ENCODE data around the gene NT5C1B.

The NT5C1B gene

GRCh38 chr2:18544171-18544570, 45.2 kb downstream of the NT5C1B start:
- no peaks in the 10 kb centered on the region for H3K4me1 ChIP-seq (ENCODE audit: control insufficient read depth, insufficient read depth, low read length)
- no peak overlapping the region for H3K27ac ChIP-seq (ENCODE audit: insufficient read depth, low read depth, low read length, poor library complexity, severe bottlenecking)
- H3K9me3 ChIP-seq (ENCODE audit: control insufficient read depth, low read length) = no peaks in the 10 kb centered on the region
- H3K36me3 ChIP-seq (ENCODE audit: control insufficient read depth, insufficient read depth, low read length) = no peaks in the 10 kb centered on the region
- 89 to 95% methylated on average over 3 of the region's 3 CpGs for WGBS, 2 experiments
- no peaks in the 10 kb centered on the region for H3K27me3 ChIP-seq (ENCODE audit: control insufficient read depth, insufficient read depth, low read length, poor library complexity, severe bottlenecking)
- H3K4me3 ChIP-seq (ENCODE audit: insufficient read depth, low read depth, low read length) = no peak overlapping the region

GRCh38 chr2:18540872-18541271, 48.5 kb downstream of the NT5C1B start:
- Histone ChIP-seq H3K4me3 (ENCODE audit: insufficient read depth, low read depth, low read length) (no peak overlapping the region), H3K9me3 (ENCODE audit: control insufficient read depth, low read length) (no peaks in the 10 kb centered on the region), H3K27me3 (ENCODE audit: control insufficient read depth, insufficient read depth, low read length, poor library complexity, severe bottlenecking) (no peaks in the 10 kb centered on the region), H3K36me3 (ENCODE audit: control insufficient read depth, insufficient read depth, low read length) (no peaks in the 10 kb centered on the region), H3K4me1 (ENCODE audit: control insufficient read depth, insufficient read depth, low read length) (no peaks in the 10 kb centered on the region), H3K27ac (ENCODE audit: insufficient read depth, low read depth, low read length, poor library complexity, severe bottlenecking) (no peak overlapping the region)
- 88 to 93% methylated on average over 2 of the region's 2 CpGs for WGBS, 2 experiments

- no peak overlapping the region for H3K4me3 ChIP-seq (ENCODE audit: insufficient read depth, low read depth, low read length)
- no peaks in the 10 kb centered on the region for H3K4me1 ChIP-seq (ENCODE audit: control insufficient read depth, insufficient read depth, low read length)
- no peak overlapping the region for H3K27ac ChIP-seq (ENCODE audit: insufficient read depth, low read depth, low read length, poor library complexity, severe bottlenecking)
- no peaks in the 10 kb centered on the region for H3K9me3 ChIP-seq (ENCODE audit: control insufficient read depth, low read length)
- H3K27me3 ChIP-seq (ENCODE audit: control insufficient read depth, insufficient read depth, low read length, poor library complexity, severe bottlenecking) = no peaks in the 10 kb centered on the region
- no peaks in the 10 kb centered on the region for H3K36me3 ChIP-seq (ENCODE audit: control insufficient read depth, insufficient read depth, low read length)
- WGBS, 2 experiments = no CpG with 5 or more reads among the region's 1 CpG
Observed at GRCh38 chr2:18536697-18537096, 52.7 kb downstream of the NT5C1B start.

- no peaks in the 10 kb centered on the region for H3K4me1 ChIP-seq (ENCODE audit: control insufficient read depth, insufficient read depth, low read length)
- 77 to 81% methylated on average over 7 of the region's 7 CpGs for WGBS, 2 experiments
- no peaks in the 10 kb centered on the region for H3K9me3 ChIP-seq (ENCODE audit: control insufficient read depth, low read length)
- no peaks in the 10 kb centered on the region for H3K36me3 ChIP-seq (ENCODE audit: control insufficient read depth, insufficient read depth, low read length)
- no peaks in the 10 kb centered on the region for H3K27me3 ChIP-seq (ENCODE audit: control insufficient read depth, insufficient read depth, low read length, poor library complexity, severe bottlenecking)
- H3K27ac ChIP-seq (ENCODE audit: insufficient read depth, low read depth, low read length, poor library complexity, severe bottlenecking) = no peak overlapping the region
- no peak overlapping the region for H3K4me3 ChIP-seq (ENCODE audit: insufficient read depth, low read depth, low read length)
Observed at GRCh38 chr2:18536100-18536499, 53.3 kb downstream of the NT5C1B start.

GRCh38 chr2:18531194-18531593, 58.2 kb downstream of the NT5C1B start:
- H3K36me3 ChIP-seq (ENCODE audit: control insufficient read depth, insufficient read depth, low read length) = no peaks in the 10 kb centered on the region
- 100% methylated on average over 1 of the region's 1 CpG for WGBS, 2 experiments
- H3K27me3 ChIP-seq (ENCODE audit: control insufficient read depth, insufficient read depth, low read length, poor library complexity, severe bottlenecking) = no peaks in the 10 kb centered on the region
- H3K4me3 ChIP-seq (ENCODE audit: insufficient read depth, low read depth, low read length) = no peak overlapping the region
- H3K27ac ChIP-seq (ENCODE audit: insufficient read depth, low read depth, low read length, poor library complexity, severe bottlenecking) = no peak overlapping the region
- H3K9me3 ChIP-seq (ENCODE audit: control insufficient read depth, low read length) = no peaks in the 10 kb centered on the region
- no peaks in the 10 kb centered on the region for H3K4me1 ChIP-seq (ENCODE audit: control insufficient read depth, insufficient read depth, low read length)

- Histone ChIP-seq H3K4me1 (ENCODE audit: control insufficient read depth, insufficient read depth, low read length) (no peaks in the 10 kb centered on the region), H3K27ac (ENCODE audit: insufficient read depth, low read depth, low read length, poor library complexity, severe bottlenecking) (no peak overlapping the region), H3K4me3 (ENCODE audit: insufficient read depth, low read depth, low read length) (no peak overlapping the region), H3K9me3 (ENCODE audit: control insufficient read depth, low read length) (no peaks in the 10 kb centered on the region), H3K27me3 (ENCODE audit: control insufficient read depth, insufficient read depth, low read length, poor library complexity, severe bottlenecking) (no peaks in the 10 kb centered on the region), H3K36me3 (ENCODE audit: control insufficient read depth, insufficient read depth, low read length) (no peaks in the 10 kb centered on the region)
- 69 to 70% methylated on average over 4 of the region's 4 CpGs for WGBS, 2 experiments
Observed at GRCh38 chr2:18527822-18528221, 61.5 kb downstream of the NT5C1B start.

DNA sequence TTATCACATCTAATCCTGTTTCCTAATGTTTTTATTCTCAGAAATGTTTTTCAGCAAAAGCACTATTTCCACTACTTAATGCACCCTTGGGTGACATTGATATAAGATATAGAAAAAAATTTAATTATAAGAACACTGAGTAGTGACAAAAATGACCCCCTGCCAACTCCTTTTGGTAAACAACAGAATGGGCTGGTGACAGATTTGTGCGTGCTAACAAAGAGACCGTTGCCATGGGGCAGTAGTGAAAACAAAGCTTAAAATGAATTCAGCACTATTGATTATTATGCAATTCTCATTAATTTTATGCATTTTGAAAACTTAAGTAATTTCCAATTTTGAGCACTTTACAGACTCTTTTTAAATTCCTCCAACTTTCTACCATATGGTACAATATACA, 62.0 kb downstream of the NT5C1B start:
- H3K9me3 ChIP-seq (ENCODE audit: control insufficient read depth, low read length) = no peaks in the 10 kb centered on the region
- no peaks in the 10 kb centered on the region for H3K4me1 ChIP-seq (ENCODE audit: control insufficient read depth, insufficient read depth, low read length)
- H3K36me3 ChIP-seq (ENCODE audit: control insufficient read depth, insufficient read depth, low read length) = no peaks in the 10 kb centered on the region
- no peak overlapping the region for H3K4me3 ChIP-seq (ENCODE audit: insufficient read depth, low read depth, low read length)
- WGBS, 2 experiments = 47 to 96% methylated on average over 2 of the region's 2 CpGs
- no peak overlapping the region for H3K27ac ChIP-seq (ENCODE audit: insufficient read depth, low read depth, low read length, poor library complexity, severe bottlenecking)
- no peaks in the 10 kb centered on the region for H3K27me3 ChIP-seq (ENCODE audit: control insufficient read depth, insufficient read depth, low read length, poor library complexity, severe bottlenecking)

GRCh38 chr2:18526429-18526828, 62.9 kb downstream of the NT5C1B start:
- no peak overlapping the region for H3K27ac ChIP-seq (ENCODE audit: insufficient read depth, low read depth, low read length, poor library complexity, severe bottlenecking)
- 79 to 81% methylated on average over 7 of the region's 7 CpGs for WGBS, 2 experiments

DNA sequence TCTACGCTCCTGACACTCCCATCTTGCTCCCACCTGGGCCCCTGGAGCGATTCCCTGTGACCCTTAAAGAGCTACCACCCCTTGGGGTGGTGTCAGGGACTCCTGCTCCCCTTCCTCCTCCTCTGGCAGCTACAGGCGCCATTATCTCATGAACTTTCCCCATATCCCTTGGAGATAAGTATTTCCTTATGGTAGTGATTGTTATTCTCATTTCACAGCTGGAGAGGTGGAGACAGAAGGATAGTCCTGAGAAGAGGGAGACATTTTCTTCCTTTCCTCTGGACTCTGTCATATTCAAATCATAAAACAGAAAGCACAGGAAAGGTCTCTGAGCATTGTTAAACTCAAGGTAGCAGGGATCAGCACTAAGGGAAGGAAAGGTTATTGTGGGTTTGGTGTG, 63.5 kb downstream of the NT5C1B start:
- Histone ChIP-seq H3K36me3 (ENCODE audit: control insufficient read depth, insufficient read depth, low read length) (no peaks in the 10 kb centered on the region), H3K9me3 (ENCODE audit: control insufficient read depth, low read length) (no peaks in the 10 kb centered on the region), H3K27ac (ENCODE audit: insufficient read depth, low read depth, low read length, poor library complexity, severe bottlenecking) (no peak overlapping the region), H3K4me1 (ENCODE audit: control insufficient read depth, insufficient read depth, low read length) (no peaks in the 10 kb centered on the region), H3K27me3 (ENCODE audit: control insufficient read depth, insufficient read depth, low read length, poor library complexity, severe bottlenecking) (no peaks in the 10 kb centered on the region), H3K4me3 (ENCODE audit: insufficient read depth, low read depth, low read length) (no peak overlapping the region)
- WGBS, 2 experiments = 93 to 100% methylated on average over 2 of the region's 3 CpGs

More at GRCh38 chr2:18526429-18526828, 62.9 kb downstream of the NT5C1B start:
- no peaks in the 10 kb centered on the region for H3K36me3 ChIP-seq (ENCODE audit: control insufficient read depth, insufficient read depth, low read length)
- H3K4me3 ChIP-seq (ENCODE audit: insufficient read depth, low read depth, low read length) = no peak overlapping the region
- H3K4me1 ChIP-seq (ENCODE audit: control insufficient read depth, insufficient read depth, low read length) = no peaks in the 10 kb centered on the region
- no peaks in the 10 kb centered on the region for H3K9me3 ChIP-seq (ENCODE audit: control insufficient read depth, low read length)
- H3K27me3 ChIP-seq (ENCODE audit: control insufficient read depth, insufficient read depth, low read length, poor library complexity, severe bottlenecking) = no peaks in the 10 kb centered on the region

DNA sequence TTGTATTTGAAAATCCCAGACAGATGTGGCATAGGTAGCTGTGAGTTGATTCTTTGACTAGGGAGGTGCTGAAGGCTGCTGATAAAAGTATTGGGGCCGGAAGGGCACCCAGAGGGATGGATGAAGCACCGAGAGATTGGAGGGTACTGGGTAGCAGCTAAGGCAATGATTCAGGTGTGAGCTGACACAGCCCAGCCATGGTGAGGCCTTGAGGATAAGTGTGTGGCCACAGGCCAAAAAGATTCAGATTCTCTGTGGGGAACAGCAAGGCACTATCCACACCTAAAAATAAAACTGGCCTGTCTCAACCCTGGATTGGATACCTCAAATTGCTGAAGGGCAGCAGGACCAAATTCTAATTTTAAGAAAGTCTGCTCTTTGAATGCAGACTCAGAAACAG, 64.1 kb downstream of the NT5C1B start:
- no peaks in the 10 kb centered on the region for H3K27me3 ChIP-seq (ENCODE audit: control insufficient read depth, insufficient read depth, low read length, poor library complexity, severe bottlenecking)
- 94 to 96% methylated on average over 2 of the region's 2 CpGs for WGBS, 2 experiments
- no peaks in the 10 kb centered on the region for H3K36me3 ChIP-seq (ENCODE audit: control insufficient read depth, insufficient read depth, low read length)
- no peak overlapping the region for H3K4me3 ChIP-seq (ENCODE audit: insufficient read depth, low read depth, low read length)
- H3K4me1 ChIP-seq (ENCODE audit: control insufficient read depth, insufficient read depth, low read length) = no peaks in the 10 kb centered on the region
- H3K27ac ChIP-seq (ENCODE audit: insufficient read depth, low read depth, low read length, poor library complexity, severe bottlenecking) = no peak overlapping the region
- H3K9me3 ChIP-seq (ENCODE audit: control insufficient read depth, low read length) = no peaks in the 10 kb centered on the region

DNA sequence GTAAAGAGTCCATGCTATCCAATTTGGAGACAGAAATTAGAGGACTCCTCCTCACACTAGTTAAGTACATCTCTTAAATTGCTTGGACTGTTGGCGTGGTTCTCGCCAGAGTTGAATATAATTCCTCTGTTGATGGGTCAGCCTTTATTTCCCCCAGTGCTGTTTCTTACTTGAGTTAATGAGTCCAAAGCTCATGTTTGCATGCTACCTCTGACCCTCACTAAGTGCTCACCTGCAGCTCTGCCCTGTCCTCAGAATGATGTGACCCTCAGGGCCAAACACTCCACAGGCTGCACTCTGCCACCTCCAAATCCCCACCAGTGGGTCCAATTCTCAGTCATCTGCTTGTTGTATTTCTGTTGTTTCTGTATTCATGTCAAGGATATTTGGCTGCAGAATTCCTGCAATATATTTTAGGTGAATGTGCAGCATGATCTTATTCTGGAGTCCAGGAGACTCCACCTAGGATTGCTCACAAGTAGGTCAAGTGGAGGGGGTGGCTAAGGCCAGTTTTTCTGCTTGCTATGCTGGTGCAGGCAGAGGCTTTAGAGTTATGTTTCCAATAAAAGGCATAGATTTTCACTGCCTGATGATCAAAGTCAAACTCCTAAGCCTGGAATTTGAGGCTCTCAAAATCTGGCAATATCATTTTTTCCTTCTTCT, 66.8 kb downstream of the NT5C1B start:
- H3K36me3 ChIP-seq (ENCODE audit: control insufficient read depth, insufficient read depth, low read length) = no peaks in the 10 kb centered on the region
- H3K27ac ChIP-seq (ENCODE audit: insufficient read depth, low read depth, low read length, poor library complexity, severe bottlenecking) = no peak overlapping the region
- no peak overlapping the region for H3K4me3 ChIP-seq (ENCODE audit: insufficient read depth, low read depth, low read length)
- no peaks in the 10 kb centered on the region for H3K4me1 ChIP-seq (ENCODE audit: control insufficient read depth, insufficient read depth, low read length)
- 84 to 97% methylated on average over 2 of the region's 2 CpGs for WGBS, 2 experiments
- no peaks in the 10 kb centered on the region for H3K27me3 ChIP-seq (ENCODE audit: control insufficient read depth, insufficient read depth, low read length, poor library complexity, severe bottlenecking)
- no peaks in the 10 kb centered on the region for H3K9me3 ChIP-seq (ENCODE audit: control insufficient read depth, low read length)

All from ectodermal cell (in vitro differentiated cells).